Upper lobe of left lung (tissue), 6 donors: ENCODE data around the gene OR2L2. TPM values are rescaled to one million over a fixed set of nuclear protein-coding genes. Genes with fewer than 3 reads are reported as not detected.

Experiments
- ATAC-seq, 2 donors: fragments of 200-7000 bp; cut with Tn5 transposase; one replicate each; pipeline ENCODE4 v1.9.1; 2022; ENCODE audit warnings: mild to moderate bottlenecking in 2 of 2, moderate library complexity in 2 of 2; ENCODE audit not compliant: low FRiP score in 2 of 2
- DNase-seq, 2 donors: peaks; one replicate each; pipeline ENCODE4 v3.0.0-alpha.2; 2019 to 2020
- H3K27ac ChIP-seq, 4 donors: fragments of 200-600 bp; sonication (generic); one replicate each; pipeline ENCODE4 v1.5.1; 2016 to 2019
- H3K27me3 ChIP-seq, 4 donors: fragments of 200-600 bp; sonication (generic); one replicate each; pipeline ENCODE4 v1.5.1; 2017 to 2019
- H3K36me3 ChIP-seq, 4 donors: fragments of 200-600 bp; sonication (generic); one replicate each; pipeline ENCODE4 v1.5.1; 2016 to 2019
- H3K4me1 ChIP-seq, 4 donors: fragments of 200-600 bp; sonication (generic); one replicate each; pipeline ENCODE4 v1.5.1; 2018 to 2019
- H3K4me3 ChIP-seq, 4 donors: fragments of 200-600 bp; sonication (generic); one replicate each; pipeline ENCODE4 v1.5.1; 2017 to 2019; ENCODE audit warnings: mild to moderate bottlenecking in 2 of 4, moderate library complexity in 1 of 4
- H3K9me3 ChIP-seq, 4 donors: fragments of 200-600 bp; sonication (generic); one replicate each; pipeline ENCODE4 v1.5.1; 2018 to 2019
- EP300 ChIP-seq, 4 donors: sonication (generic); formaldehyde crosslinking; IDR thresholded peaks; one replicate each; pipeline ENCODE4 v1.5.1; 2017; ENCODE audit warnings: antibody characterized with exemption in 4 of 4, control low read depth in 2 of 4
- POLR2A ChIP-seq, 4 donors: fragments of 450-650 bp; IDR thresholded peaks; one replicate each; pipeline ENCODE4 v1.5.1; 2016 to 2017; ENCODE audit warnings: antibody characterized with exemption in 4 of 4, mild to moderate bottlenecking in 2 of 4
- POLR2AphosphoS5 ChIP-seq, 2 donors: sonication (generic); formaldehyde crosslinking; IDR thresholded peaks; one replicate each; pipeline ENCODE4 v1.5.1; 2017; ENCODE audit warnings: antibody characterized with exemption in 2 of 2
- WGBS, 2 donors: methylation state at CpG; one replicate each; pipeline ENCODE4 v1.1.5; 2017 to 2018; 5-methylcytosine and 5-hydroxymethylcytosine counted together
- total RNA-seq, 6 donors: library from RNA; depleted of rRNA in 4 of 6; stranded (reverse); fragments of >200 nt in 4 of 6; gene quantifications; one replicate each; pipeline versions ENCODE4 v1.1.0 to v1.2.1, GENCODE V29; 2016 to 2021
- TF ChIP-seq, protein P1 (sequence below), 6 experiments: fragments of 450-650 bp in 4 of 6; fragments of 200-600 bp in 2 of 6; sonication (generic) in 2 of 6; IDR thresholded peaks; one replicate each; pipeline ENCODE4 v1.5.1; 2016 to 2019; ENCODE audit warnings: antibody characterized with exemption in 6 of 6
- donor health status: DM: no; HTN: no; CAD: no; lungs with moderate emphysema.
- donor health status: DM: no; HTN: yes; CAD: no; lungs with severe emphysema.

The OR2L2 gene
- total RNA-seq, 6 donors from 2014 or later: under 0.01 to 0.20 (median 0.13) TPM; not detected in 3

DNA sequence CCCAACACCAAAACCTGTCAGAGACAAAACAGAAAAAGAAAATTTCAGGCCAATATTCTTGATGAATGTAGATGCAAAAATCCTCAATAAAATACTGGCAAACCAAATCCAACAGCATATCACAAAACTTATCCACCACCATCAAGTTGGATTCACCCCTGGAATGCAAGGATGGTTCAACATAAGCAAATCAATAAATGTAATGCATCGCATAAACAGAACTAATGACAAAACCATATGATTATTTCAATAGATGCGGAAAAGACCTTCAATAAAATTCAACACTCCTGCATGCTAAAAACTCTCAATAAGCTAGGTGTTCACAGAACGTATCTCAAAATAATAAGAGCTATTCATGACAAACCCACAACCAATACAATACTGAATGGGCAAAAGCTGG, 20.2 kb upstream of the OR2L2 start:
- no peak for DNase-seq
- TF ChIP-seq POLR2A (IDR thresholded peaks at IDR 0.05) (no peak), EP300 (IDR thresholded peaks at IDR 0.05) (no peak), POLR2AphosphoS5 (IDR thresholded peaks at IDR 0.05) (no peak)
- TF ChIP-seq, protein P1, sequence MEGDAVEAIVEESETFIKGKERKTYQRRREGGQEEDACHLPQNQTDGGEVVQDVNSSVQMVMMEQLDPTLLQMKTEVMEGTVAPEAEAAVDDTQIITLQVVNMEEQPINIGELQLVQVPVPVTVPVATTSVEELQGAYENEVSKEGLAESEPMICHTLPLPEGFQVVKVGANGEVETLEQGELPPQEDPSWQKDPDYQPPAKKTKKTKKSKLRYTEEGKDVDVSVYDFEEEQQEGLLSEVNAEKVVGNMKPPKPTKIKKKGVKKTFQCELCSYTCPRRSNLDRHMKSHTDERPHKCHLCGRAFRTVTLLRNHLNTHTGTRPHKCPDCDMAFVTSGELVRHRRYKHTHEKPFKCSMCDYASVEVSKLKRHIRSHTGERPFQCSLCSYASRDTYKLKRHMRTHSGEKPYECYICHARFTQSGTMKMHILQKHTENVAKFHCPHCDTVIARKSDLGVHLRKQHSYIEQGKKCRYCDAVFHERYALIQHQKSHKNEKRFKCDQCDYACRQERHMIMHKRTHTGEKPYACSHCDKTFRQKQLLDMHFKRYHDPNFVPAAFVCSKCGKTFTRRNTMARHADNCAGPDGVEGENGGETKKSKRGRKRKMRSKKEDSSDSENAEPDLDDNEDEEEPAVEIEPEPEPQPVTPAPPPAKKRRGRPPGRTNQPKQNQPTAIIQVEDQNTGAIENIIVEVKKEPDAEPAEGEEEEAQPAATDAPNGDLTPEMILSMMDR (IDR thresholded peaks at IDR 0.05): no peak
- WGBS, 2 donors: 82 to 87% methylated on average over 3 of the region's 3 CpGs

DNA sequence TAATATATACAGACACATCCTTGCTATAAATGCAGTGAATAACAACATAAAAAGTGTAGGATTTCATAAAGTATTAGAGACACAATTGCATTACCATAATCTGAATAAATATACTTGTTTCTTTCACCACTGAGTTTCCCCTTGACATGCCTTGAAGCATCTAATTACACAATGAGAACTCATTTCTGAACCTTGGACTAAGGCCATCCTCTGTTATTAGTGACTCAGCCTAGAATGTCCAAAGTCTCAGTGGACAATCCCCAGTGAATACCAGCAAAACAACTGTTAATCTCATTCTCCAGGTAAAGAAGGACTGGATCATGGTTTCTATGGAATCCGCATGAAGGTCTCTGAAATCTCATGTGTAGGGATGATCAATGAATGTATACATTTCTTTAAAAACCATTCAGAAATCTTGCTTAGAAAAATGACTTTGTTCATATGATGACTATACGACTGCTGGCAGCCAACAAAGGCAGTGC, 16.6 kb upstream of the OR2L2 start, which contains the start of gene OR2L5:
Gene OR2L5 (plus strand): TSS at position 432 of the 482 bp plus-strand sequence. CDS start 8,288 bp downstream, outside the sequence.
- TF ChIP-seq POLR2A (IDR thresholded peaks at IDR 0.05): no peak
- no peak for TF ChIP-seq POLR2AphosphoS5 (IDR thresholded peaks at IDR 0.05)
- TF ChIP-seq EP300 (IDR thresholded peaks at IDR 0.05): no peak
- TF ChIP-seq, protein P1 (IDR thresholded peaks at IDR 0.05): no peak
- ATAC-seq (no peak), DNase-seq (no peak)
- Histone ChIP-seq H3K9me3 (peaks cover 3 to 19% (median 6%) of the 10 kb centered on the region in 4 donors), H3K4me3 (no peak within 1 kb of the TSS), H3K27me3 (no peaks in the 10 kb centered on the region), H3K36me3 (no peaks in the 10 kb centered on the region), H3K4me1 (no peaks in the 10 kb centered on the region), H3K27ac (no peak within 1 kb of the TSS)
- WGBS, 2 donors: 88 to 98% methylated on average over 2 of the region's 2 CpGs

More for the DNA sequence above, 20.2 kb upstream of the OR2L2 start:
- Histone ChIP-seq H3K36me3 (no peaks in the 10 kb centered on the region), H3K9me3 (peaks cover 3 to 19% (median 6%) of the 10 kb centered on the region in 4 donors), H3K4me3 (no peak overlapping the region), H3K4me1 (no peaks in the 10 kb centered on the region), H3K27me3 (no peaks in the 10 kb centered on the region), H3K27ac (no peak overlapping the region)
- ATAC-seq: no peak

DNA sequence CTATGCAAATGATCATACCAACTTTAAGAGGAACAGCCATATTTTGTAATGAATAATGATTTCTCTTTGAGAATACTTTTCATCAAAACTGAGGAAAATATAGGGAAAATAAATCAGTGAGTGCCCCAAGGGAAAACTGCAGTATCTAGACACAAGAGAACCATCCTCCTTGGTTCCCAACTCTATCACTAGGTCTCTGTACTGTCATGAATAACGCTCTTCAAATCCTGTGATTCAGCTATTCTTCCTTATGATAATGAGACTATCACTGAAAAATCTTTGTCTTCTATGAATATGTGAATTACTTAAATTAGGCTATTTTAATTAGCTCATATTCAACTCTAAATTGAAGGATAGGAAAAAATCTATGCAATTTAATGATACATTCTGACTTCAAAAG, 14.1 kb upstream of the OR2L2 start:
- WGBS, 2 donors: 81 to 82% methylated on average over 1 of the region's 1 CpG
- H3K27ac ChIP-seq: no peak overlapping the region

DNA sequence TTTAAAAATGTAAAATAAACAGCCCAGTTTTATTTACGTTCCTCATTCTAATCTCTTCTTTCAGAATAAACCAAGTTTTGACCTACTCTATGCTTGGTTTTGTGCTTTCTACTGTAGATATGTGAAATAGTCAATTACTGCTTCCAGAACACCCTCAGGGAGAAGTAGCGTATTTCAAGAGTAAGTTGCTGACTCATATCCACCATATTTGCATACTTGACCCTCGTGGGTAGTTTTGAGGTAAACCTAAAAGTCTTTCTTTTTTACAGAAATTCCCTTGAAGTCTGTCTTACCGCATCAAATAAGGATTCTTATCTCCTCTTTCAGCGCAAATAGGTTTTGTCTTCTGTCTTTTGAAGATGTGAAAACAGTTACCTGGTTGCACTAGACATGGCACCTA, 15.3 kb downstream of the OR2L2 start:
- ATAC-seq: no peak
- peaks cover 0 to 4% (median 0%) of the 10 kb centered on the region in 4 donors for H3K9me3 ChIP-seq
- DNase-seq: no peak
- H3K36me3 ChIP-seq: no peaks in the 10 kb centered on the region
- TF ChIP-seq EP300 (IDR thresholded peaks at IDR 0.05): no peak
- no peak for TF ChIP-seq POLR2A (IDR thresholded peaks at IDR 0.05)
- TF ChIP-seq POLR2AphosphoS5 (IDR thresholded peaks at IDR 0.05): no peak
- TF ChIP-seq, protein P1 (IDR thresholded peaks at IDR 0.05): no peak
- 73 to 76% methylated on average over 5 of the region's 5 CpGs for WGBS, 2 donors
- H3K27ac ChIP-seq: no peak overlapping the region
- H3K27me3 ChIP-seq: no peaks in the 10 kb centered on the region
- H3K4me1 ChIP-seq: no peaks in the 10 kb centered on the region
- no peak overlapping the region for H3K4me3 ChIP-seq

More for the DNA sequence above, 14.1 kb upstream of the OR2L2 start:
- H3K9me3 ChIP-seq: peaks cover 0 to 10% (median 3%) of the 10 kb centered on the region in 4 donors
- no peak for ATAC-seq
- H3K4me1 ChIP-seq: no peaks in the 10 kb centered on the region
- TF ChIP-seq POLR2AphosphoS5 (IDR thresholded peaks at IDR 0.05) (no peak), EP300 (IDR thresholded peaks at IDR 0.05) (no peak), POLR2A (IDR thresholded peaks at IDR 0.05) (no peak)
- TF ChIP-seq, protein P1 (IDR thresholded peaks at IDR 0.05): no peak
- no peaks in the 10 kb centered on the region for H3K36me3 ChIP-seq
- H3K27me3 ChIP-seq: no peaks in the 10 kb centered on the region
- no peak for DNase-seq
- no peak overlapping the region for H3K4me3 ChIP-seq

DNA sequence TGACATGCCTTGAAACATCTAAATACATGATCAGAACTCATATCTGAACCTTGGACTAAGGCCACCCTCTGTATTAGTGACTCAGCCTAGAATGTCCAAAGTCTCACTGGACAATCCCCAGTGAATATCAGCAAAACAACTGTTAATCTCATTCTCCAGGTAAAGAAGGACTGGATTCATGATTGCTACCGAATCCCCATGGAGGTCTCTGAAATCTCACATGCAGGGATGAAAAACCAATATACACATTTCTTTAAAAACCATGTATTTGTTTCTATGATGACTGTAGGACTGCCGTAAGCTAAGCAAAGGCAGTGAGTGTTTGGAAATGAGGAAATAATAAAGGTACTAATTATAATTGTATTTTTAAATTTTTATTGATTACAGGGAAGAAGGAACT, 16.7 kb downstream of the OR2L2 start, which contains the start of gene OR2L3:
Gene OR2L3 (plus strand): TSS at position 301 of the 400 bp plus-strand sequence. CDS start 13,846 bp downstream, outside the sequence.
- Histone ChIP-seq H3K27ac (no peak within 1 kb of the TSS), H3K27me3 (no peaks in the 10 kb centered on the region), H3K9me3 (peaks cover 0 to 4% (median 0%) of the 10 kb centered on the region in 4 donors), H3K4me1 (no peaks in the 10 kb centered on the region), H3K4me3 (no peak within 1 kb of the TSS), H3K36me3 (no peaks in the 10 kb centered on the region)
- 80 to 89% methylated on average over 2 of the region's 2 CpGs for WGBS, 2 donors
- DNase-seq (no peak), ATAC-seq (no peak)
- TF ChIP-seq POLR2A (IDR thresholded peaks at IDR 0.05) (no peak), POLR2AphosphoS5 (IDR thresholded peaks at IDR 0.05) (no peak), EP300 (IDR thresholded peaks at IDR 0.05) (no peak)
- TF ChIP-seq, protein P1 (IDR thresholded peaks at IDR 0.05): no peak
